ENCODE results near the gene SERPINA5. TPM values are rescaled to one million over a fixed set of nuclear protein-coding genes. Genes with fewer than 3 reads are reported as not detected.

Gene SERPINA5
- total and polyA plus RNA-seq, 7 experiments from 2014 or later = not detected

GRCh38 chr14:94621358-94622134, 40.3 kb downstream of the SERPINA5 start:
- CTCF ChIA-PET = no interaction called here
- Histone ChIP-seq H3K27ac (ENCODE audit: low read depth, low read length) (no peak overlapping the region), H3K4me1 (ENCODE audit: control insufficient read depth in 2 of 2, insufficient read depth in 2 of 2, low read length in 2 of 2) (no peaks in the 10 kb centered on the region), H3K9me3 (ENCODE audit: control insufficient read depth in 2 of 3, low read length in 3 of 3) (peaks cover 0 to 12% (median 0%) of the 10 kb centered on the region in 3 experiments), H3K27me3 (ENCODE audit: control insufficient read depth in 2 of 2, insufficient read depth in 2 of 2, low read length in 2 of 2) (no peaks in the 10 kb centered on the region), H3K36me3 (ENCODE audit: control insufficient read depth in 2 of 3, insufficient read depth in 3 of 3, low read length in 3 of 3) (no peaks in the 10 kb centered on the region), H3K4me3 (ENCODE audit: low read length) (no peak overlapping the region)
- intact Hi-C loops (cut with micrococcal nuclease) = no loop called here
- ATAC-seq (no peak), DNase-seq (no peak)
- Mint-ChIP-seq H3K27ac (no peak overlapping the region), H3K4me1 (no peaks in the 10 kb centered on the region), H3K36me3 (peaks cover 0 to 6% (median 0%) of the 10 kb centered on the region in 5 donors), H3K4me3 (no peak overlapping the region), H3K27me3 (peaks cover 0 to 25% (median 15%) of the 10 kb centered on the region in 5 donors), H3K9me3 (peaks cover 3 to 29% (median 16%) of the 10 kb centered on the region in 11 donors)
- POLR2A ChIA-PET = no interaction called here

GRCh38 chr14:94622653-94623421, 41.6 kb downstream of the SERPINA5 start:
- H3K4me3 Mint-ChIP-seq = no peak overlapping the region
- Histone ChIP-seq H3K9me3 (ENCODE audit: control insufficient read depth in 2 of 3, low read length in 3 of 3) (peaks cover 0 to 12% (median 0%) of the 10 kb centered on the region in 3 experiments), H3K36me3 (ENCODE audit: control insufficient read depth in 2 of 3, insufficient read depth in 3 of 3, low read length in 3 of 3) (no peaks in the 10 kb centered on the region), H3K4me1 (ENCODE audit: control insufficient read depth in 2 of 2, insufficient read depth in 2 of 2, low read length in 2 of 2) (no peaks in the 10 kb centered on the region), H3K27ac (ENCODE audit: low read depth, low read length) (no peak overlapping the region), H3K4me3 (ENCODE audit: low read length) (no peak overlapping the region), H3K27me3 (ENCODE audit: control insufficient read depth in 2 of 2, insufficient read depth in 2 of 2, low read length in 2 of 2) (no peaks in the 10 kb centered on the region)
- ChIA-PET CTCF (no interaction called here), POLR2A (no interaction called here)
- DNase-seq (no peak), ATAC-seq (no peak)
- no peak overlapping the region for H3K27ac Mint-ChIP-seq
- H3K9me3 Mint-ChIP-seq = peaks cover 3 to 21% (median 10%) of the 10 kb centered on the region in 11 donors
- intact Hi-C loops (cut with micrococcal nuclease) = no loop called here
- H3K4me1 Mint-ChIP-seq = no peaks in the 10 kb centered on the region
- peaks cover 0 to 32% (median 15%) of the 10 kb centered on the region in 5 donors for H3K27me3 Mint-ChIP-seq
- H3K36me3 Mint-ChIP-seq = peaks cover 0 to 6% (median 0%) of the 10 kb centered on the region in 5 donors

- Mint-ChIP-seq H3K36me3 (peaks cover 0 to 6% (median 0%) of the 10 kb centered on the region in 5 donors), H3K9me3 (peaks cover 3 to 15% (median 8%) of the 10 kb centered on the region in 11 donors), H3K27ac (no peak overlapping the region), H3K4me3 (no peak overlapping the region), H3K27me3 (peaks cover 0 to 33% (median 16%) of the 10 kb centered on the region in 5 donors), H3K4me1 (no peaks in the 10 kb centered on the region)
- intact Hi-C loops (cut with micrococcal nuclease) = no loop called here
- H3K4me1 ChIP-seq (ENCODE audit: control insufficient read depth in 2 of 2, insufficient read depth in 2 of 2, low read length in 2 of 2) = no peaks in the 10 kb centered on the region
- POLR2A ChIA-PET = no interaction called here
- no peak overlapping the region for H3K4me3 ChIP-seq (ENCODE audit: low read length)
- ATAC-seq = no peak
- H3K9me3 ChIP-seq (ENCODE audit: control insufficient read depth in 2 of 3, low read length in 3 of 3) = peaks cover 0 to 7% (median 0%) of the 10 kb centered on the region in 3 experiments
- H3K27ac ChIP-seq (ENCODE audit: low read depth, low read length) = no peak overlapping the region
- H3K27me3 ChIP-seq (ENCODE audit: control insufficient read depth in 2 of 2, insufficient read depth in 2 of 2, low read length in 2 of 2) = no peaks in the 10 kb centered on the region
- DNase-seq = no peak
- no peaks in the 10 kb centered on the region for H3K36me3 ChIP-seq (ENCODE audit: control insufficient read depth in 2 of 3, insufficient read depth in 3 of 3, low read length in 3 of 3)
- CTCF ChIA-PET = no interaction called here
Observed at GRCh38 chr14:94623422-94623809, 42.2 kb downstream of the SERPINA5 start.

GRCh38 chr14:94623856-94624499, 42.8 kb downstream of the SERPINA5 start:
- intact Hi-C loops (cut with micrococcal nuclease) = no loop called here
- CTCF ChIA-PET = no interaction called here
- H3K4me1 Mint-ChIP-seq = no peaks in the 10 kb centered on the region

GRCh38 chr14:94624537-94625352, 43.5 kb downstream of the SERPINA5 start:
- CTCF ChIA-PET = no interaction called here
- H3K27me3 Mint-ChIP-seq = peaks cover 2 to 42% (median 24%) of the 10 kb centered on the region in 5 donors
- H3K9me3 Mint-ChIP-seq = peaks cover 0 to 5% (median 0%) of the 10 kb centered on the region in 11 donors
- no peaks in the 10 kb centered on the region for H3K4me1 Mint-ChIP-seq
- no peak overlapping the region for H3K4me3 ChIP-seq (ENCODE audit: low read length)
- intact Hi-C loops (cut with micrococcal nuclease) = no loop called here
- no peak for ATAC-seq
- H3K4me1 ChIP-seq (ENCODE audit: control insufficient read depth in 2 of 2, insufficient read depth in 2 of 2, low read length in 2 of 2) = no peaks in the 10 kb centered on the region
- peaks cover 0 to 6% (median 0%) of the 10 kb centered on the region in 5 donors for H3K36me3 Mint-ChIP-seq
- DNase-seq = no peak
- no peaks in the 10 kb centered on the region for H3K9me3 ChIP-seq (ENCODE audit: control insufficient read depth in 2 of 3, low read length in 3 of 3)
- no peaks in the 10 kb centered on the region for H3K36me3 ChIP-seq (ENCODE audit: control insufficient read depth in 2 of 3, insufficient read depth in 3 of 3, low read length in 3 of 3)
- H3K27ac Mint-ChIP-seq = no peak overlapping the region
- POLR2A ChIA-PET = no interaction called here
- no peaks in the 10 kb centered on the region for H3K27me3 ChIP-seq (ENCODE audit: control insufficient read depth in 2 of 2, insufficient read depth in 2 of 2, low read length in 2 of 2)
- no peak overlapping the region for H3K27ac ChIP-seq (ENCODE audit: low read depth, low read length)
- H3K4me3 Mint-ChIP-seq = no peak overlapping the region

More at GRCh38 chr14:94623856-94624499, 42.8 kb downstream of the SERPINA5 start:
- H3K4me3 ChIP-seq (ENCODE audit: low read length) = no peak overlapping the region
- no peak overlapping the region for H3K27ac ChIP-seq (ENCODE audit: low read depth, low read length)
- H3K27ac Mint-ChIP-seq = no peak overlapping the region
- H3K36me3 Mint-ChIP-seq = peaks cover 0 to 6% (median 0%) of the 10 kb centered on the region in 5 donors
- H3K36me3 ChIP-seq (ENCODE audit: control insufficient read depth in 2 of 3, insufficient read depth in 3 of 3, low read length in 3 of 3) = no peaks in the 10 kb centered on the region
- ATAC-seq = no peak
- H3K27me3 ChIP-seq (ENCODE audit: control insufficient read depth in 2 of 2, insufficient read depth in 2 of 2, low read length in 2 of 2) = no peaks in the 10 kb centered on the region
- peaks cover under 1 to 39% (median 21%) of the 10 kb centered on the region in 5 donors for H3K27me3 Mint-ChIP-seq
- H3K4me3 Mint-ChIP-seq = no peak overlapping the region
- no peaks in the 10 kb centered on the region for H3K4me1 ChIP-seq (ENCODE audit: control insufficient read depth in 2 of 2, insufficient read depth in 2 of 2, low read length in 2 of 2)
- H3K9me3 ChIP-seq (ENCODE audit: control insufficient read depth in 2 of 3, low read length in 3 of 3) = peaks cover 0 to 1% (median 0%) of the 10 kb centered on the region in 3 experiments
- POLR2A ChIA-PET = no interaction called here
- DNase-seq = no peak
- peaks cover 0 to 9% (median 2%) of the 10 kb centered on the region in 11 donors for H3K9me3 Mint-ChIP-seq

- H3K9me3 Mint-ChIP-seq = peaks cover 0 to 2% (median 0%) of the 10 kb centered on the region in 11 donors
- H3K36me3 ChIP-seq (ENCODE audit: control insufficient read depth in 2 of 3, insufficient read depth in 3 of 3, low read length in 3 of 3) = no peaks in the 10 kb centered on the region
- H3K4me1 Mint-ChIP-seq = no peaks in the 10 kb centered on the region
- H3K4me1 ChIP-seq (ENCODE audit: control insufficient read depth in 2 of 2, insufficient read depth in 2 of 2, low read length in 2 of 2) = no peaks in the 10 kb centered on the region
- ChIA-PET POLR2A (no interaction called here), CTCF (no interaction called here)
- ATAC-seq (no peak), DNase-seq (no peak)
- H3K9me3 ChIP-seq (ENCODE audit: control insufficient read depth in 2 of 3, low read length in 3 of 3) = no peaks in the 10 kb centered on the region
- peaks cover 2 to 36% (median 22%) of the 10 kb centered on the region in 5 donors for H3K27me3 Mint-ChIP-seq
- intact Hi-C loops (cut with micrococcal nuclease) = no loop called here
- no peak overlapping the region for H3K4me3 Mint-ChIP-seq
- peaks cover 0 to 3% (median 0%) of the 10 kb centered on the region in 5 donors for H3K36me3 Mint-ChIP-seq
- H3K27me3 ChIP-seq (ENCODE audit: control insufficient read depth in 2 of 2, insufficient read depth in 2 of 2, low read length in 2 of 2) = no peaks in the 10 kb centered on the region
- H3K4me3 ChIP-seq (ENCODE audit: low read length) = no peak overlapping the region
- no peak overlapping the region for H3K27ac Mint-ChIP-seq
- no peak overlapping the region for H3K27ac ChIP-seq (ENCODE audit: low read depth, low read length)
Observed at GRCh38 chr14:94625353-94625635, 44.1 kb downstream of the SERPINA5 start.
